CD4-positive, alpha-beta T cell treated with Interleukin-21 for 1 hour (primary cell): ENCODE measurements around the gene B3GNT9.
A peak's percentile ranks its signal among the peaks of the same experiment; 100 is the strongest.

Experiments used
- DNase-seq: peaks from one replicate; pipeline ENCODE4 v3.0.0-alpha.2; 2020

The B3GNT9 gene

DNA sequence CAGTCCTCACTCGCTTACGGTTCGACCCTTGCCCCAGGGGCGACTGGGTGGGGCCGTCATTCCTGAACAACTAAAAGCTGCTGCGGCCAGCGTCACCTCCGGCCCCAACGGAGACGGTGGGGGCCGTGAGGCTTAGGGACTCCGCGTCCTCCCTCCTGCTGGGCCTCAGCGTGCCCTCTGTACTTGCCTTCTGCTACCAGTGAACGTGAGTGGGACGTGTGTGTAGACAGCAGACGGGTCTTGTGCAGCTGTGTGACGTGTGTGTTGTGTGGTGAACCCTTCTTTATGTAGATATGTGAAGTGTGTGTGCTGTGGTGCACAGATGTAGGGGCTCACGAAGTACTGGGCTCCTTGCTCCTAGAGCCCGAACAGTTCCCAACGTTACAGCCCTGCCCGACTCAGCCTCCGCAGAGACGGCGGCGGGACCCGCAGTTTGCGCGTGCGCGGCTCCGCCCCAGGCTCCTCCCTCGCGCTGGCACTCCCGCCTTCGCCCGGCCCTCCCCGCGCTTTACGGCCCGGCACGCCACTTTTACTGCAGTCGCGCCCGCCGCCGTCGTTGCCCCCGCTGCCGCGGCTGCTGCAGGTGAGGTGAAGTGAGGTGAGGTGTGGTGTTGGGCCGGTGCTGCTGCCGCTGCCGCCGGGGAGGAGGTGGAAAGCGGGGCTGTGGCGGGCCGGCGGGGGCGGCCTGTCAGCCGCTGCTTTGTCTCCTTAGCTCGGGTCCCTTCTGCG, 41.2 kb downstream of the B3GNT9 start, which contains the start of gene PHAF1:
TSS of gene PHAF1 (plus strand) at position 535 of the 729 bp plus-strand sequence. CDS start 235 bp downstream, outside the sequence.
- peak; percentile 96 for DNase-seq

GRCh38 chr16:67108931-67109406, 41.8 kb downstream of the B3GNT9 start:
- DNase-seq = no peak

GRCh38 chr16:67108489-67108888, 42.3 kb downstream of the B3GNT9 start:
- DNase-seq = no peak

DNA sequence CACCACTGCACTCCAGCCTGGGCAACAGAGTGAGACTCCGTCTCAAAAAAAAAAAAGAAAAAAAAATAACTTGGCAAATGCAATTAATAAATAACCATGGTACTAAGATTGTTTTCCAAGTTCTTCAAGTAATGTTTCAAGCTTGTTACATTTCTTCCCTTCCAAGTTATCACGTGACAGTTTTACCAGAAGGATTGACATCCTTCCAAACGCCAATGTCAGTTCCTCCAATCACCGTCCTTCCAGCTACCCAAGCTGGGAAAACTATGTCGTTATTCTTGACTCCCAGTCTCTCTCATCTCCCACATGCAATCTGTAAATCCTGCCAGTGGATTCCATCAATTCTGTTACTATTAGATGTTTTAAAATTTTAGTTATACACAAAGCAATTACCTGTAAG, 44.9 kb downstream of the B3GNT9 start:
- DNase-seq = no peak

- no peak for DNase-seq
Measured at GRCh38 chr16:67105246-67105645, 45.6 kb downstream of the B3GNT9 start.

DNA sequence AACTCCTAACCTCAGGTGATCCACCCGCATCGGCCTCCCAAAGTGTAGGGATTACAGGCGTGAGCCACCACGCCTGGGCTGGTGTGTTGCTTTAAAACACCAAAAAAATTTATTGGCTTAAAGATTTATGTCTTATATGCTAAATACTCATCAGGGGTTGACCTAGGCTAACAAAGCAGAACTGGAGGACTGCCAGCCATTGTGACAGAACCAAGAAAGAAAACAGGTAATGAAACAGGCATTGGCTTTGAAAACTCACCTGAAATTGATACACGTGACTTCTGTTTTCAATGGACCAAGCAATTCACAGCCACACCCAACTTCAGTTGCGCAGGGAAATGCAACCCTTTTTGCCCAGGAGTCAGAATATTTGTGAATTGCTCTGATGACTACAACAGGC, 46.0 kb downstream of the B3GNT9 start:
- DNase-seq = no peak

GRCh38 chr16:67104061-67104460, 46.7 kb downstream of the B3GNT9 start:
- DNase-seq = peak; percentile 4

GRCh38 chr16:67101311-67102082, 49.3 kb downstream of the B3GNT9 start:
- DNase-seq = no peak

- peak; percentile 55 for DNase-seq
Measured at GRCh38 chr16:67100569-67101310, 50.1 kb downstream of the B3GNT9 start.

GRCh38 chr16:67098599-67098998, 52.2 kb downstream of the B3GNT9 start:
- DNase-seq = no peak
